ENCODE measurements around the gene PLXNB2. TPM values are rescaled to one million over a fixed set of nuclear protein-coding genes. Genes with fewer than 3 reads are reported as not detected.

PLXNB2 gene
- total RNA-seq, 1 experiment from 2014 or later: 84.1 TPM

GRCh38 chr22:50267591-50268390, 39.7 kb downstream of the PLXNB2 start:
- no peak for DNase-seq (ENCODE audit: low read depth)

GRCh38 chr22:50266994-50267393, 40.5 kb downstream of the PLXNB2 start:
- no peak for DNase-seq (ENCODE audit: low read depth)

- no peak for DNase-seq (ENCODE audit: low read depth)
These were observed 42.3 kb downstream of the PLXNB2 start for GRCh38 chr22:50264946-50265669.

GRCh38 chr22:50264104-50264745, 43.2 kb downstream of the PLXNB2 start:
- no peak for DNase-seq (ENCODE audit: low read depth)

- no peak for DNase-seq (ENCODE audit: low read depth)
These were observed 44.4 kb downstream of the PLXNB2 start for GRCh38 chr22:50262973-50263617.

GRCh38 chr22:50262460-50262911, 45.0 kb downstream of the PLXNB2 start:
- peak; percentile 44 for DNase-seq (ENCODE audit: low read depth)

GRCh38 chr22:50261615-50262459, 45.6 kb downstream of the PLXNB2 start, which contains the start of gene MAPK12:
Gene MAPK12 (minus strand): TSS chr22:50261683. CDS start chr22:50261509, 174 bp downstream.
- no peak for DNase-seq (ENCODE audit: low read depth)

GRCh38 chr22:50260801-50261614, 46.4 kb downstream of the PLXNB2 start:
- DNase-seq (ENCODE audit: low read depth): peak; percentile 42

- DNase-seq (ENCODE audit: low read depth): no peak
These were observed 47.0 kb downstream of the PLXNB2 start for GRCh38 chr22:50260434-50260800.

GRCh38 chr22:50259302-50259701, 48.1 kb downstream of the PLXNB2 start:
- no peak for DNase-seq (ENCODE audit: low read depth)

GRCh38 chr22:50258361-50259292, 48.8 kb downstream of the PLXNB2 start:
- no peak for DNase-seq (ENCODE audit: low read depth)

- no peak for DNase-seq (ENCODE audit: low read depth)
These were observed 49.7 kb downstream of the PLXNB2 start for GRCh38 chr22:50257451-50258360.

- DNase-seq (ENCODE audit: low read depth): no peak
These were observed 50.4 kb downstream of the PLXNB2 start for GRCh38 chr22:50257041-50257440.

- no peak for DNase-seq (ENCODE audit: low read depth)
These were observed 51.1 kb downstream of the PLXNB2 start for GRCh38 chr22:50256258-50256862.

- DNase-seq (ENCODE audit: low read depth): no peak
These were observed 51.8 kb downstream of the PLXNB2 start for GRCh38 chr22:50255607-50256006.

- no peak for DNase-seq (ENCODE audit: low read depth)
These were observed 52.3 kb downstream of the PLXNB2 start for GRCh38 chr22:50255099-50255498.

- no peak for DNase-seq (ENCODE audit: low read depth)
These were observed 53.5 kb downstream of the PLXNB2 start for GRCh38 chr22:50253941-50254340.

Data from HT1080 (cell line).